LNCaP clone FGC (cell line): ENCODE results near the gene GNB1L.

Source experiments
- DNase-seq: peaks from one replicate; pipeline ENCODE4 v3.0.0-alpha.2; 2011; ENCODE audit warnings: low read depth
- H3K4me3 ChIP-seq: 2 replicates; pipeline ENCODE4 v1.5.1; 2011; ENCODE audit warnings: mild to moderate bottlenecking, low read depth, low read length, control low read depth
- TF ChIP-seq, protein P1 (sequence below): IDR thresholded peaks from 2 replicates; pipeline ENCODE4 v1.5.1; 2012; ENCODE audit warnings: mild to moderate bottlenecking; ENCODE audit not compliant: control insufficient read depth, insufficient read depth; ENCODE audit errors: extremely low read depth

The GNB1L gene

DNA sequence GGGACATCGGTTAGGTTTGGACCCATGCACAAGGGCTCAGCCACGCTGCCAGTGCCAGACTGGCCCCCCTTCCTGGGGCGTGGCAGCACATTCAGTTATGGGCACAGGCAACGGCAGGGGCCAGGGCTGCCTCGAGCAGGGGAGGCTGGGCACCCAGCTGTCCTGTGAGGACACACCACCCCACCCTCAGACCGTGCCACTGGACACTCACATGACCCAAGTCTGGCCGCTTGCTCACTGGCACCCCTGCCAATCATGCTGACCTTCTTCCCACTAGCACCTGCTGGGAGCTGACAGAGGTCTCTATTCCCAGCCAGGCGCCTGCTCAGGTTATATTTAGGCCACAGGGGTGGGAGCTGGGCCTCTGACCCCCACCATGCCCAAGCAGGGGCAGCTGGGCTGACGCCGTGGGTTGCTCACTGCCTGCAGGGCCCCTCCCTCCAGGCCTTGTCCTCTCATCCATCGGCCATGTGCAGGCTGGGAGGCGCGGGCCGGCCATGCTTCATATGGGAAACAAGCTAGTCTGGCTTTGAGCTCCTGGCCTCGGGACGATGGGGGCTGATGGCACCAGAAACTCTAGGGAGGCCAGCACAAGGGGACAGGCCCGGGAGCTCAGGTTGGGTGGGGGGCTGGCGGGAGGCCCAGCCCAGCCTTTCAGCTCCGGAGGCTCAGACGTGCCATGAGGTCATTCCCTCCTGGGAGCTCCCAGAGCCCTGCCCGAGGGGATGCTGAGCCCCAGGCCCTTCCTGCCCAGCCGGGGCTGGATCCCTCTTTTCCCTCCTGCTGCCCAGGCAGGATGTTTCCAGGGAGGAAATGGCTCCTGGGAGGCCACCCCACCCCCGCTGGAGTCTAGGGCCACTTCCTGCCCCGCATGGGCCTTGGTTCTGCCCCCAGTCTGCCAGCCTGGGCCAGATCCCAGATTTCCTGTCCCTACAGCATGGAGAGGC, 109.2 kb downstream of the GNB1L start:
- no peak overlapping the region for H3K4me3 ChIP-seq
- DNase-seq = no peak
- TF ChIP-seq, protein P1, sequence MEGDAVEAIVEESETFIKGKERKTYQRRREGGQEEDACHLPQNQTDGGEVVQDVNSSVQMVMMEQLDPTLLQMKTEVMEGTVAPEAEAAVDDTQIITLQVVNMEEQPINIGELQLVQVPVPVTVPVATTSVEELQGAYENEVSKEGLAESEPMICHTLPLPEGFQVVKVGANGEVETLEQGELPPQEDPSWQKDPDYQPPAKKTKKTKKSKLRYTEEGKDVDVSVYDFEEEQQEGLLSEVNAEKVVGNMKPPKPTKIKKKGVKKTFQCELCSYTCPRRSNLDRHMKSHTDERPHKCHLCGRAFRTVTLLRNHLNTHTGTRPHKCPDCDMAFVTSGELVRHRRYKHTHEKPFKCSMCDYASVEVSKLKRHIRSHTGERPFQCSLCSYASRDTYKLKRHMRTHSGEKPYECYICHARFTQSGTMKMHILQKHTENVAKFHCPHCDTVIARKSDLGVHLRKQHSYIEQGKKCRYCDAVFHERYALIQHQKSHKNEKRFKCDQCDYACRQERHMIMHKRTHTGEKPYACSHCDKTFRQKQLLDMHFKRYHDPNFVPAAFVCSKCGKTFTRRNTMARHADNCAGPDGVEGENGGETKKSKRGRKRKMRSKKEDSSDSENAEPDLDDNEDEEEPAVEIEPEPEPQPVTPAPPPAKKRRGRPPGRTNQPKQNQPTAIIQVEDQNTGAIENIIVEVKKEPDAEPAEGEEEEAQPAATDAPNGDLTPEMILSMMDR = no peak

GRCh38 chr22:19744350-19745006, 110.2 kb downstream of the GNB1L start:
- no peak overlapping the region for H3K4me3 ChIP-seq
- no peak for DNase-seq
- TF ChIP-seq, protein P1 = no peak

DNA sequence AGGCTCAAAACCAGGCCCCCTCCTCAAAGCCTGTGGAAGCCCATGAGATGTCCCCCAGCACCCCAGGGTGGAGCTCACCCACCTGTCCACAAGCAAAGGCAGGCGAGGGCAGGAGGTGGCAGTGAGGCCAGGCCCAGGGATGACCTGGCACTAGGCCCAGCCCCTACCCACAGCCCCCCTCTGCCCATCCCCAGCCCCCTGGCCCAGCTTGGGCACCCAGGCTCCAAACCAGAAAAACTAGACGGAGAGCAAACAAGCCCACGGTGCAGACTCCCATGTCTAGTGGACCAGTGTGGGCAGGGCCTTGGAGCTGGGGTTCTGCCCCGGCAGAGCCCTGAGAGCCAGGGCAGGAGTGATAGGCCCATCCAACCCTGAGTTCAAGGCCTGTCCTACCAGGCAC, 111.0 kb downstream of the GNB1L start:
- no peak overlapping the region for H3K4me3 ChIP-seq
- DNase-seq = no peak
- TF ChIP-seq, protein P1 = no peak

DNA sequence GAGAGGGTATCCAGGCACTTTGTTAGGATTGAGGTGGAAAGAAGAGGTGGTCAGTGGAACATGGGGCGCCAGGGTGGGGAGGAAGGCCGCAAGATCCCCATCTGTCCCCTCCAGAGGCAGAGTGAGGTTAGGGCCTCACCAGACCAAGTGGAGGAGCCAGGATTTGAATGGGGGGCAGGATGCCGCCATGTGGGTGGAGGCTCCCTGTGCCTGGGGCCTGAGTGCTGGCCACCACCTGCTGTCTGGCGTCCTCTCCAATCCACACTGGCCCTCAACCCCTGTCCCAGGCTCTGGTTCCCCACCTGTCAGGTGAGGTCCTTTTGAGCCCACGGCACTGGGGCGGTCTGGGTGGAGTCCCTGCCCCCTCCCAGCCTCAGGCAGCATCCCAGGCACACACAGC, 111.6 kb downstream of the GNB1L start:
- DNase-seq = no peak
- no peak overlapping the region for H3K4me3 ChIP-seq
- TF ChIP-seq, protein P1 = no peak

DNA sequence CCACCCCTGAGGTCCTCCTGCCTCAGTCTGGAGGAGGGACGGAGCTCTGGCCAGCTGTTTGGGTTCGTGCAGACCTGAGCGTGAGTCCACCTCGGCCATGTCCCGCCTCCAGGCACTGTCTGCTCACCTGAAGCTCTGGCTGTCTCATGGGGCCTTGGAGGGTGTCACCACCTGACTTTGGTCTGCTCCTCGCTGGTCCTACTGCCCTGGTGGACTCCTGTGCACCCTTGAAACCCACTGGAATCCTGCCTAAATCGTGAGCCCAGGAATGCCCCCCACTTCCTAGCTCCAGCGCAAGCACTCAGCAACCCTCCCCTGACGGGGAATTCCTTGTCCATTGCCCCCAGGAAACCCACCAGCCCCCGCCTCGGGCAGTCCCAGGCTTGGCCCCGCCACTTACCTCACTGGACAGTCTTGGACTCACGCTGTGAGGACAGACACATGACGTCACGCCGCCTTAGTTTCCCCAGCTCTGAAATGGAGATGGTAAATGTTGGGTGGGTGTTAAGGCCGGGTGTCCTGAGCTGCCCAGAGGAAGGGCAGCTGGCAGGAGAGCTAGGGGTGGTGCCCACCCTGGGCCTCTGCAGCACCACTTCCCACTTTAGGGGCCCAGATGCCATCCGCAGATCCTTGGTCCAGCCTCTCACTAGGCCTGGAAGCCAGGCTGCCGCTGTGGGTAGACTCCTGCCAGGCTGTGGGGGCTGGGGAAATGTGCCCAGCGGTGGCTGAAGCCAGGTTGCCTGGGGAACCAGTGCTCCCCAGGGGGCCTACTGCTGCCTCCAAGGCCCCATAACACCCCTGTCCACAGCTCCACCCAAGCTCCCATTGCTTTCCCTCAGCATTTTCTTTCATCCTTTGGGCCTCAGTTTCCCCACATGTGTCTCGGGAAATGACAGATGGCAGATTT, 112.3 kb downstream of the GNB1L start:
- TF ChIP-seq, protein P1 = no peak
- no peak for DNase-seq
- H3K4me3 ChIP-seq = no peak overlapping the region

DNA sequence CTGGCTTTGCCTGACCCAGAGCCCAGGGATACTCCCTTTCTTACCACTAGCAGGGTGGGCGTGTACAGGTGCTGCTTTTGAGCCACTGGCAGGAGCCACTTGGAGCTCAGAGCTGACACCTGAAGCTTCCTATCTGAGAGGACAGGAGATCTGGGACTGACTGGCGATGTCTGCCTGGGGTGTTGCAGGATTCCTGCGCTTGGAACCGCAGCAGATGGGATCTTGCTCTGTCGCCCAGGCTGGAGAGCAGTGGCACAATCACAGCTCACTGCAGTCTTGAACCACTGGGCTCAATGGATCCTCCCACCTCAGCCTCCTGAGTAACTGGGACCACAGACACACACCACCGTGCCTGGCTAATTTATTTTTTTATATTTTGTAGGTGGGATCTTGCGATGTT, 113.6 kb downstream of the GNB1L start:
- TF ChIP-seq, protein P1 = no peak
- no peak for DNase-seq

More for the DNA sequence above, 113.6 kb downstream of the GNB1L start:
- H3K4me3 ChIP-seq = no peak overlapping the region
